HEK293 (cell line): ENCODE data around the gene SESTD1.

Experiments
- PBX3 ChIP-seq: sonication (generic); formaldehyde crosslinking; IDR thresholded peaks from 2 replicates; pipeline ENCODE4 v1.8.1; 2022; ENCODE audit warnings: mild to moderate bottlenecking, moderate library complexity, missing genetic modification reagents
- REPIN1 ChIP-seq: fragments of 450-650 bp; formaldehyde crosslinking; IDR thresholded peaks from 2 replicates; pipeline ENCODE4 v1.5.1; 2017; ENCODE audit warnings: missing biosample characterization, missing genetic modification characterization, low read depth
- ZBTB10 ChIP-seq: fragments of 450-650 bp; formaldehyde crosslinking; IDR thresholded peaks from 2 replicates; pipeline ENCODE4 v1.5.1; 2016; ENCODE audit warnings: missing biosample characterization, missing genetic modification characterization
- ZBTB44 ChIP-seq: fragments of 450-650 bp; IDR thresholded peaks from 2 replicates; pipeline ENCODE4 v1.5.1; 2018; ENCODE audit warnings: missing biosample characterization, mild to moderate bottlenecking, missing genetic modification characterization
- ZNF121 ChIP-seq: fragments of 450-650 bp; formaldehyde crosslinking; IDR thresholded peaks from 2 replicates; pipeline ENCODE4 v1.5.1; 2016; ENCODE audit warnings: missing biosample characterization, missing genetic modification characterization
- ZNF664 ChIP-seq: fragments of 450-650 bp; formaldehyde crosslinking; IDR thresholded peaks from 2 replicates; pipeline ENCODE4 v1.5.1; 2016; ENCODE audit warnings: missing biosample characterization, missing genetic modification characterization
- ZNF747 ChIP-seq: fragments of 450-650 bp; formaldehyde crosslinking; IDR thresholded peaks from 2 replicates; pipeline ENCODE4 v1.5.1; 2016; ENCODE audit warnings: missing biosample characterization, missing genetic modification characterization
- TF ChIP-seq, protein P1 (sequence below): fragments of 450-650 bp; formaldehyde crosslinking; IDR thresholded peaks from 2 replicates; pipeline ENCODE4 v1.5.1; 2016; ENCODE audit warnings: missing biosample characterization, missing genetic modification characterization

DNA sequence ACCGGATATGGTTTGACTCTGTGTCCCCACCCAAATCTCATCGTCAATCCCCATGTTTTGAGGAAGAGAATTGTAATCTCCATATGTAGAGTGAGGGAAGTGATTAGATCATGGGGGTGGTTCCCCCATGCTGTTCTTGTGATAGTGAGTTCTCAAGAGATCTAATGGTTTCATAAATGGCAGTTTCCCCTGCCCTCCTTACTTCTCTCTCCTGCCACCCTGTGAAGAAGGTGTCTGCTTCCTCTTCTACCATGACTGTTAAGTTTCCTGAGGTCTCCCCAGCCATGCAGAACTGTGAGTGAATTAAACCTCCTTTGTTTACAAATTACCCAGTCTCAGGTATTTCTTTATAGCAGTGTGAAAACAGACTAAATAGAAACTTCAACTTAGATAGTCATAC lies 69.5 kb downstream of the SESTD1 start:
- no peak for TF ChIP-seq ZBTB44 (tag by site-specific recombination)
- TF ChIP-seq ZNF664 (tag by site-specific recombination): no peak
- TF ChIP-seq, protein P1, sequence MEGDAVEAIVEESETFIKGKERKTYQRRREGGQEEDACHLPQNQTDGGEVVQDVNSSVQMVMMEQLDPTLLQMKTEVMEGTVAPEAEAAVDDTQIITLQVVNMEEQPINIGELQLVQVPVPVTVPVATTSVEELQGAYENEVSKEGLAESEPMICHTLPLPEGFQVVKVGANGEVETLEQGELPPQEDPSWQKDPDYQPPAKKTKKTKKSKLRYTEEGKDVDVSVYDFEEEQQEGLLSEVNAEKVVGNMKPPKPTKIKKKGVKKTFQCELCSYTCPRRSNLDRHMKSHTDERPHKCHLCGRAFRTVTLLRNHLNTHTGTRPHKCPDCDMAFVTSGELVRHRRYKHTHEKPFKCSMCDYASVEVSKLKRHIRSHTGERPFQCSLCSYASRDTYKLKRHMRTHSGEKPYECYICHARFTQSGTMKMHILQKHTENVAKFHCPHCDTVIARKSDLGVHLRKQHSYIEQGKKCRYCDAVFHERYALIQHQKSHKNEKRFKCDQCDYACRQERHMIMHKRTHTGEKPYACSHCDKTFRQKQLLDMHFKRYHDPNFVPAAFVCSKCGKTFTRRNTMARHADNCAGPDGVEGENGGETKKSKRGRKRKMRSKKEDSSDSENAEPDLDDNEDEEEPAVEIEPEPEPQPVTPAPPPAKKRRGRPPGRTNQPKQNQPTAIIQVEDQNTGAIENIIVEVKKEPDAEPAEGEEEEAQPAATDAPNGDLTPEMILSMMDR (tag by site-specific recombination): no peak
- TF ChIP-seq PBX3: no peak
- TF ChIP-seq ZNF747 (tag by site-specific recombination): no peak
- TF ChIP-seq REPIN1 (tag by site-specific recombination): no peak
- no peak for TF ChIP-seq ZBTB10 (tag by site-specific recombination)
- TF ChIP-seq ZNF121 (tag by site-specific recombination): no peak
